NOMO-1 treated with DMSO at 0.1 percent for 48 hours (cell line): ENCODE results near the gene ZBTB24.
"Not testable (repeated sequence)": the region's sequence is repeated elsewhere in the genome, so short reads cannot be mapped to it uniquely, and the experiment has no call there.

Experiments
- DNase-seq: peaks from one replicate; lab custom pipeline; 2025; ENCODE audit not compliant: unreplicated experiment; lab: John Stamatoyannopoulos, UW

Gene ZBTB24

GRCh38 chr6:109472132-109472995 lies 10.7 kb downstream of the ZBTB24 start:
- DNase-seq, result no peak

DNA sequence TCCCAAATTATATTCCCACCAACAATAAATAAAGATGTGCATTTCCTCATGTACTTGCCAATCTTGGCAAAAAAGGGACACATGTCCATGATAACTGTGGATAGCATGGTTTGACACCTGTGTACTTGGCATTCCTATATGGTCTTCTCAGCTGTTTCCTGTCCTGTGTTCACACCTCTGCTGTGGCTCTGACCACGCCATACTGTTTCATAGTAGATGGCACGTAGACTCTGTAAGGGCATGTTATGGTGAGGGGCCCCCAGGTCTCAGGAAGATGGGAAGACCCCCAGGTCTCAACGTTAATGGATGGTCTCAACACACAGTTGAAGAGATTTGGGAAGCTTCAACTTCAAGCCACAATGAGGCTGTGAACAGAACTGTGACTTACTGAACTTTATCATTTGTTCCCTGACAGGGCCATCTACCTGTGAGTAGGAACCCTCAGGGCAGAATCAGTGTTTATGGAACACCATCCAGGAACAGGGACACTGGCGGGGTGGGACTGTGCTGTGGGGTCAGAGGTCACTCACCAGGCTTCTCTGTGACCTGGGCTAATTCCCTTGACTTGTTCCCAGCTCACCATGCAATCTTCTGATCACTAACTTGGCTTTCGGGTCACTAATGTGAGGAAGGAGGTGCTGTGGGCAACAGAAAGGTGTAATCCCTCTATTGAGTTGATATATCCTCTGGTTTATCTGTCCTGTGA lies 11.8 kb downstream of the ZBTB24 start:
- no peak for DNase-seq

DNA sequence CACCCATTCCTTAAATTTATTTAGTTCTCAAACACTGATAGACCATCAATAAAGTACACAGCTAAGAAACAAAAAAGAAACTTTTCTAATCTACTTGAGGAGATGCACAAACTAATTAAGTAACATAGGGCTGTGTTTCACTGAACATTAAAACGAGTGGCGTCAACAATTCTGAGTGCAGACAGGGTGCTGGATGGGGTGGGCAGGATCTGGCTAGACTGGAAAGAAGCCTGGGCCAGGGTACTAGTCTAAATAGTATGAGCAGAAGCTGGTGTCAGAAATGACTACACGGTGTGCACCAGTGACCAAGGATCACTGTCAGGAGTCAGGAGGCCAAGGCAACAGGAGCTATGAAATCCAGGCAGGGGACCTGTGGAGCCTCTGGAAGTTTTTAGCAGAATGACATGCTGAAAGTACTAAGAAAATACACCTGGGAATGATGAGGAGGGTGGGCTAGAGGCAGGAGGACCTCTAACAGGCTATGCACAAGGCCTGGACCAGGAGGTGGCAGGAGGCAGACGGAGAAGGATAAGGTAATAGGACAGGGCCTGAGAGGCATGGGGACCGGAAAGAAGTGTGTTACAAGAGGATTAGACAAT lies 13.3 kb downstream of the ZBTB24 start:
- no peak for DNase-seq

DNA sequence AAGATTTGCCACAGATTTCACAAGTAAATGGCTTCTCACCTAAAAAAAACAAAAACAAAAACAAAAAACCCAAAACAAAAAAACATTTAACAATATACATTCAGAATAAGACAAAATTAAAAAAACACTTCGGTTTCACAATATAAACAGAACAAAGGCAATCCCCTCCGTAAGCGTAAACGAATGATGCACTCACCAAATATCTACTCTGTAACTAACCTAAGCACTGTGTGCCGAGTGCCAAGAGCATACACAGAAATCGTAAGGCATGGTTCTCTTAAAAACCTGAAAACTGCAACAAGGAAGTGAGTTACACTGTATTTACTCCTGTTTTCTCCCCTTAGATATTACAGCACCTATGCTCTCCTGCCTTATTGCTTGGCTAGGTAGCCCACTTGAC lies 15.3 kb downstream of the ZBTB24 start:
- DNase-seq, result no peak

DNA sequence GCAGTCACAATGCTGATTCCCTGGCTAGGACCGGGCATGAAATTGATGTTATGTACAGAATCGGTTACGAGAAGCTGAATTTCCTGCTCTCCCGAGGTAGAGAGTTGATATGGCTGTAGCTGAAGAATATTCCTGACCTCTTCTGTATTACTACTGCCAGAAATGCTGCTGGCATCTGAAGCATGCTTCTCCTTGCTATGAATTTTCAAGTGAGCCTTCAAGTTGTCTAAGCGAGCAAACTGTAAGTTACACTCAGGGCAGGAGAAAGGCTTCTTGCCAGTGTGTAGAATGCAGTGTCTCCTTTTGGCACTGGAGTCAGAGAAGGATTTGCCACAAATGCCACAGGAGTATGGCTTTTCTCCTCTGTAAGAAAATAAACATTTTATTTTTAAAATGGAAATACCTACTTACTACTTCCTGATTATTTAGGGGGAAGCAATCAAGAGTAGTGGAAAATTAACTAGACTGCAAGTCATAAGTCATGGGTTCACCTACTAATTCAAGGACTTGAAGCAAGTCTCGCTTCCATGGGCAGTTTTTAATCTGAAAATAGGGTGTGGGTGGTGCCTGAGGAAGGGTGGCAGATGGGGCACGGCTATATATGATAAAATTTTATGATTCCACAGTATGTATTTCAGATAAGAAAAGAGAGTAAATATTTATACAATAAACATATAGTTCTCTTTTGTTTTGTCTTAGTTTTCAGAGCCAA lies 16.7 kb downstream of the ZBTB24 start:
- DNase-seq, result no peak

- DNase-seq, result no peak
Measured at GRCh38 chr6:109465772-109466171, 17.2 kb downstream of the ZBTB24 start.

- DNase-seq, result no peak
Measured at GRCh38 chr6:109461733-109462526, 21.1 kb downstream of the ZBTB24 start.

DNA sequence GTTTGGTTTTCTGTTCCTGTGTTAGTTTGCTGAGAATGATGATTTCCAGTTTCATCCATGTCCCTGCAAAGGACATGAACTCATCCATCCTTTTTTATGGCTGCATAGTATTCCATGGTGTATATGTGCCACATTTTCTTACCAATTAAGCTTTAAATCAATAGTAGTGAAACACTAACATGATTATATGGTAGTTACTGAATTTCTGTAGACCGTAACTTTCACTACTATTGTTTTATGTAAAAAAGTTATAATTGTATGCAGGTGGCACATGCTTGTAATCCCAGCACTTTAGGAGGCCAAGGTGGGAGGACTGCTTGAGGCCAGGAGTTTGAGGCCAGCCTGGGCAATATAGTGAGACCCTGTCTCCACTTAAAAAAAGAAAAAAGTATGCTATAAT lies 21.8 kb downstream of the ZBTB24 start:
- not testable (repeated sequence) for DNase-seq

DNA sequence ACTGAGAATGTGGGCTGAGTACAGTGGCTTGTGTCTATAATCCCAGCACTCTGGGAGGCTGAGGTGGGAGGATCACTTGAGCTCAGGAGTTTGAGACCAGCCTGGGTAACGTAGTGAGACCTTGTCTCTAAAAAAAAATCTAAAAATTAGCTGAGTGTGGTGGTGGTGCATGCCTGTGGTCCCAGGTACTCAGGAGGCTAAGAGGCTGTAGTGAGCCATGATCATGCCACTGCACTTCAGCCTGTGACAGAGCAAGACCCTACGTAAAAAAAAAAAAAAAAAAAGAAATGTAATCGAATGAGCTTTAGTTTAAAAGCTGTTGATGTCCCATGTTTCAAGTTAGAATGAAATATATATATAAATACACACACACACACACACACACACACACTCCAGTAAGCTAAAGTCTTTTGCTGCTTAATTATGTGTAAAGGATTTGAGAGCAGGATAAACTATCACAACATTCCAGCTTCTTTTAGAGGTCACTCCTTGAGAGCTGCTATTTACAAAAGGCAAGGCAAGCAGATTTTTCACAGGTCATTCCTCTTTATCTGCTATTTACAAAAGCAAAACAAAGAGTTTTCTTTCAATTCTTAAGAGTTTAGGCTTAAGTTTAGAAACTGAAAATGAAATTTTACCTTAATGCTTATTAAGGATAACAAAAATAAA lies 22.7 kb downstream of the ZBTB24 start:
- no peak for DNase-seq

DNA sequence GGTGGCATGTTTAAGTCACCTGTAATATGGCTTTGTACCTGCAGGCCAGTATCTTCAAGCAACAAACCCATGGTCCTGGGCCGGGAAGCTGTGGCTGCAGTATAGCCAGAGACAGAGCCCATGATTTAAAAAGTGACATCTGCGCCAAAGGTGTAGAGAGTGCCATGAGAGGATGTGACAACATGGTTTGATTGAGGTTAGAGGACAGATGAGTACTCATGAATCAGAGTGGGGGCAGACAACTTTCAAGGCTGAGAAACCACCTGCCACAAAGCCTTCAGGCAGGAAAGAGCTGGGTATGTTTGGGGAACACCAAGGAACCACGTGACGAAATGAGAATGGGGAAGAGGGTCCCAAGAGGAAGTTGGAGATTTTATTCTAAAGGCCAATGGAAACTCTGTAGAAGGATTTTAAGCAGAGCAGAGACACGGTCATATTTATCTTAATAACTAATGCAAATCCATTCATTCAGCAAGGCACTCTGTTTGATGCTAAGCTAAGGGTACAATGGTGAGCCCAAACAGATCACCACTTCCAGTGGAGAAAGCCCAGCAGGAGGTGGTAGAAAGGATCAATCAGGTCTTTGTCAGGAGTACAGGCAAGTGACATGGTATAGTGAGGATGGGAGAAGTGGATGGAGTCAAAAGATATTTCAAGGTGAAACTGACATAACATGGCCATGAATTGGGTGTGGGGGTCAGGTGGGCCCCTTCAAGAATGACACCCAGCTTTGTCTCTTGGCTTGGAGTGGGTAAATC lies 24.1 kb downstream of the ZBTB24 start:
- DNase-seq, result peak; percentile 62

DNA sequence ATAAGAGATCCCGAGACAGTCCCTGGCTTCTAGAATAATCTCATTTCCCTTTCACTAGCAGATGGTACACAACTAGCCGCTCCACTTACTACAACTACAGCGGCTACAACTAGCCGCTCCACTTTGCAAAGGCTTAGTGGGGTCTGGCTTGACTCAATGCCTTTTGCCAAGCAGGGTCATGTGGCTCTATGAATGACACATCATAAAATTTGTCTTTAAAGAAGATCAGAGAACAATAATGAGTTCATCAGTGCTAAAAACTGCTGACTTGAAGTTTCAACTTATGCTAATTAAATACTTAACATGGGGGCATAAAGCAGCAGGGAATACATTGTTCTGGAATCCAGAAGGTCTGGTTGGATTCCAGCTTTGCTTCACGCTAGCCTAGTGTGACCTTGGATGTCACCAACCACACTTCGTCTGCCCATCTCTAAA lies 25.4 kb downstream of the ZBTB24 start:
- no peak for DNase-seq

GRCh38 chr6:109456710-109457561 lies 26.1 kb downstream of the ZBTB24 start:
- no peak for DNase-seq

GRCh38 chr6:109456111-109456583 lies 26.9 kb downstream of the ZBTB24 start:
- no peak for DNase-seq

DNA sequence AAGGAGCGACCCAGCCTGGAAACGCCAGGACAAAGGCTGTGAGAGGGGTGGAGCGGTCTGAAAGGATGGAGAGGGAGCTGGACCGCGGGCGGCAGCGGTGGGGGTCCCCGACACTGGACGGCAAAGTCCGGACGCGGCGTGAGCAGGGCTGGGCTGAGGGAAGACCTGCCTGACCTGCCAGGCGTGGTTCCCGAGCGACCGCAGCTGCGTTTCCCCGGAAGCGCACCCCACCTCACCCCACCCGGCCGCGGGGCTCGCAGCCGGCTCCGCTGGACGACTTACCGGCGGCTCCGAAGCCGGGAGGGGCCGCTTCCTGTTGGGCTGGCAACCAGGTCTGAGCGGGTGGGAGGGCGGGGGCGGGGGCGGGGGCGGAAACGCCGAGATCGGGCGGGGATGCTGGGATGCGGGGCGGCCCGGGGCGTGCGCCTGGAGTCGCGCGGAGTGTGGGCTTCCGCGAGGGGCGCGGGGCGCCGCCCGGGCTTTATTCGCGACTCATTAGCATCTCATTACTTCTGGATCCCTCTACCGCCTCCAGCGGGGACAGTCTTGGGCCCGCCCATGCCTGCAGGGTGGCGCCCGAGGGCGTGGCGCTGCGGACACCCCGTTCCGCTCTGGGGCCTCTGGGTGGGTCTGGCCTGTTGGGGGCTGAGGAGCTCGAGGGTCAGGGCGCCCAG lies 27.4 kb downstream of the ZBTB24 start, which contains the start of gene MICAL1:
Gene MICAL1 (minus strand): TSS at position 336 of the 674 bp plus-strand sequence. CDS start 1,576 bp downstream, outside the sequence.
- peak; percentile 75 for DNase-seq

- peak; percentile 87 for DNase-seq
Measured at GRCh38 chr6:109454496-109455436, 28.3 kb downstream of the ZBTB24 start.
